WERI-Rb-1 (cell line): ENCODE data around the gene TXNRD2.

Experiments
- DNase-seq: peaks from one replicate; pipeline ENCODE4 v3.0.0-alpha.2; 2020
- H3K27ac ChIP-seq: fragments of 250-450 bp; sonication (Bioruptor Pico); 2 replicates; pipeline ENCODE4 v1.5.1; 2020; ENCODE audit warnings: mild to moderate bottlenecking, moderate library complexity
- H3K27me3 ChIP-seq: fragments of 250-450 bp; sonication (Bioruptor Pico); 2 replicates; pipeline ENCODE4 v1.5.1; 2021; ENCODE audit warnings: mild to moderate bottlenecking, low read depth, moderate library complexity; ENCODE audit not compliant: insufficient read depth, severe bottlenecking
- H3K36me3 ChIP-seq: fragments of 250-450 bp; sonication (Bioruptor Pico); 2 replicates; pipeline ENCODE4 v1.5.1; 2020; ENCODE audit warnings: mild to moderate bottlenecking, moderate library complexity
- H3K4me3 ChIP-seq: 2 replicates; pipeline ENCODE4 v1.5.1; 2011; ENCODE audit warnings: low read depth, mild to moderate bottlenecking, control low read depth, low read length
- H3K9me3 ChIP-seq: fragments of 250-450 bp; sonication (Bioruptor Pico); 2 replicates; pipeline ENCODE4 v1.5.1; 2021; ENCODE audit warnings: mild to moderate bottlenecking, moderate library complexity; ENCODE audit not compliant: severe bottlenecking
- CTCF ChIP-seq: IDR thresholded peaks from 2 replicates; pipeline ENCODE4 v1.5.1; 2011; ENCODE audit warnings: low read depth, mild to moderate bottlenecking, control low read depth, inconsistent platforms, low read length

TXNRD2 gene

GRCh38 chr22:19969141-19969928, 27.7 kb upstream of the TXNRD2 start:
- no peak for DNase-seq
- no peaks in the 10 kb centered on the region for H3K9me3 ChIP-seq
- H3K36me3 ChIP-seq = peaks cover 93% of the 10 kb centered on the region
- H3K27ac ChIP-seq = no peak overlapping the region
- H3K4me3 ChIP-seq = no peak overlapping the region
- TF ChIP-seq CTCF = no peak
- no peaks in the 10 kb centered on the region for H3K27me3 ChIP-seq

- no peak for DNase-seq
- Histone ChIP-seq H3K4me3 (no peak overlapping the region), H3K27me3 (no peaks in the 10 kb centered on the region), H3K36me3 (peaks cover 94% of the 10 kb centered on the region), H3K27ac (no peak overlapping the region), H3K9me3 (no peaks in the 10 kb centered on the region)
- no peak for TF ChIP-seq CTCF
These were observed 26.9 kb upstream of the TXNRD2 start for GRCh38 chr22:19968450-19968891.

GRCh38 chr22:19967850-19968449, 26.3 kb upstream of the TXNRD2 start:
- H3K36me3 ChIP-seq = peaks cover 94% of the 10 kb centered on the region
- no peak for DNase-seq

GRCh38 chr22:19966908-19967750, 25.5 kb upstream of the TXNRD2 start:
- no peak overlapping the region for H3K27ac ChIP-seq
- H3K36me3 ChIP-seq = peaks cover 93% of the 10 kb centered on the region
- no peaks in the 10 kb centered on the region for H3K9me3 ChIP-seq
- no peaks in the 10 kb centered on the region for H3K27me3 ChIP-seq
- no peak for DNase-seq
- no peak overlapping the region for H3K4me3 ChIP-seq
- no peak for TF ChIP-seq CTCF

More at GRCh38 chr22:19967850-19968449, 26.3 kb upstream of the TXNRD2 start:
- H3K27me3 ChIP-seq = no peaks in the 10 kb centered on the region
- H3K9me3 ChIP-seq = no peaks in the 10 kb centered on the region
- H3K27ac ChIP-seq = no peak overlapping the region
- no peak overlapping the region for H3K4me3 ChIP-seq
- TF ChIP-seq CTCF = no peak

GRCh38 chr22:19965771-19966709, 24.4 kb upstream of the TXNRD2 start:
- Histone ChIP-seq H3K27ac (no peak overlapping the region), H3K36me3 (peaks cover 91% of the 10 kb centered on the region), H3K9me3 (no peaks in the 10 kb centered on the region), H3K27me3 (no peaks in the 10 kb centered on the region), H3K4me3 (no peak overlapping the region)
- no peak for DNase-seq
- peak; percentile 69 for TF ChIP-seq CTCF
